Kidney (tissue), 14 donors: ENCODE results near the gene GSTM1. TPM values are rescaled to one million over a fixed set of nuclear protein-coding genes. Genes with fewer than 3 reads are reported as not detected.
"Not testable (repeated sequence)": the region's sequence is repeated elsewhere in the genome, so short reads cannot be mapped to it uniquely, and the experiment has no call there.

ENCODE experiments used
- DNase-seq, 5 donors: peaks; one replicate each; pipeline ENCODE4 v3.0.0-alpha.2; 2013 to 2020
- FAIRE-seq: peaks from 2 replicates; lab custom pipeline; 2012; peaks lifted over from hg19 to GRCh38; lab: Jason Lieb, UNC
- H3K27ac ChIP-seq, 2 donors: one replicate each; pipeline ENCODE4 v1.7.0; 2013; ENCODE audit warnings: low read depth in 2 of 2, low read length in 2 of 2, inconsistent platforms in 1 of 2
- H3K27me3 ChIP-seq: one replicate; pipeline ENCODE4 v1.7.1; 2013; ENCODE audit warnings: low read length, inconsistent platforms; ENCODE audit not compliant: control insufficient read depth, insufficient read depth
- H3K36me3 ChIP-seq, 3 donors: one replicate each; pipeline versions ENCODE4 v1.7.0 to v1.7.1; 2013; ENCODE audit warnings: low read length in 3 of 3, control low read depth in 1 of 3, inconsistent platforms in 1 of 3; ENCODE audit not compliant: insufficient read depth in 3 of 3, control insufficient read depth in 2 of 3
- H3K4me1 ChIP-seq, 3 donors: one replicate each; pipeline versions ENCODE4 v1.7.0 to v1.7.1; 2013; ENCODE audit warnings: low read length in 3 of 3, inconsistent platforms in 1 of 3, low read depth in 1 of 3; ENCODE audit not compliant: control insufficient read depth in 2 of 3, insufficient read depth in 2 of 3
- H3K4me3 ChIP-seq, 3 donors: one replicate each; pipeline versions ENCODE4 v1.7.0 to v1.8.1; 2013; ENCODE audit warnings: low read length in 3 of 3, control low read depth in 1 of 3, inconsistent platforms in 1 of 3
- H3K9ac ChIP-seq, 3 donors: one replicate each; pipeline versions ENCODE4 v1.7.0 to v1.7.1; 2013; ENCODE audit warnings: low read length in 3 of 3, control low read depth in 1 of 3, inconsistent platforms in 1 of 3
- H3K9me3 ChIP-seq, 3 donors: one replicate each; pipeline versions ENCODE4 v1.7.0 to v1.7.1; 2013; ENCODE audit warnings: low read length in 3 of 3, control low read depth in 1 of 3, inconsistent platforms in 1 of 3; ENCODE audit not compliant: control insufficient read depth in 2 of 3, insufficient read depth in 1 of 3
- intact Hi-C: fragments of 100-400 bp; cut with DNase I; formaldehyde crosslinking; loops from one replicate; pipeline ENCODE4 v1.11.1; 2022
- polyA plus RNA-seq: library from polyadenylated mRNA; stranded (reverse); fragments of 350-450 nt; fragmentation: Illumina TruSeq; extraction: RNeasy Lipid Tissue Mini Kit (QIAGEN cat#74804); gene quantifications from one replicate; pipeline ENCODE4 v1.2.3, GENCODE V29; 2014; ENCODE audit warnings: low read depth, low replicate concordance; ENCODE audit not compliant: insufficient read depth
- total RNA-seq: library from RNA; stranded (reverse); fragmentation: NEBNext Ultra II Directional; extraction: Animal tissue kit (Norgen Biotek cat#: 25700); gene quantifications from one replicate; pipeline ENCODE4 v1.2.1, GENCODE V29; 2021
- TF ChIP-seq, protein P1 (sequence below): IDR thresholded peaks from 3 replicates; pipeline ENCODE4 v1.5.1; 2012; ENCODE audit warnings: mild to moderate bottlenecking, moderate library complexity, borderline replicate concordance; ENCODE audit not compliant: insufficient read depth; ENCODE audit errors: extremely low read depth
- donor health status: control.
- donor health status: control.
- donor health status: control.
- donor health status: control.
- donor health status: control.
- donor health status: DM: yes; HTN: yes; CAD: no.
- donor health status: Normal renal cell carcinoma (clear cell type).

GSTM1 gene
- total and polyA plus RNA-seq, 2 donors from 2014 or later: 61.2 TPM; not detected in 1

GRCh38 chr1:109659997-109660690 is 27.5 kb upstream of the GSTM1 start:
- Histone ChIP-seq H3K4me3 (no peak overlapping the region), H3K27ac (no peak overlapping the region), H3K9ac (peak overlapping the region in 1 of 3 donors; percentile 31), H3K36me3 (peaks cover 0 to 15% (median 4%) of the 10 kb centered on the region in 3 donors), H3K9me3 (no peaks in the 10 kb centered on the region), H3K27me3 (no peaks in the 10 kb centered on the region), H3K4me1 (peaks cover 0 to 22% (median 8%) of the 10 kb centered on the region in 3 donors)
- DNase-seq (peak in 4 of 5 donors; percentile 82 to 94 (median 88)), FAIRE-seq (no peak)
- TF ChIP-seq, protein P1, sequence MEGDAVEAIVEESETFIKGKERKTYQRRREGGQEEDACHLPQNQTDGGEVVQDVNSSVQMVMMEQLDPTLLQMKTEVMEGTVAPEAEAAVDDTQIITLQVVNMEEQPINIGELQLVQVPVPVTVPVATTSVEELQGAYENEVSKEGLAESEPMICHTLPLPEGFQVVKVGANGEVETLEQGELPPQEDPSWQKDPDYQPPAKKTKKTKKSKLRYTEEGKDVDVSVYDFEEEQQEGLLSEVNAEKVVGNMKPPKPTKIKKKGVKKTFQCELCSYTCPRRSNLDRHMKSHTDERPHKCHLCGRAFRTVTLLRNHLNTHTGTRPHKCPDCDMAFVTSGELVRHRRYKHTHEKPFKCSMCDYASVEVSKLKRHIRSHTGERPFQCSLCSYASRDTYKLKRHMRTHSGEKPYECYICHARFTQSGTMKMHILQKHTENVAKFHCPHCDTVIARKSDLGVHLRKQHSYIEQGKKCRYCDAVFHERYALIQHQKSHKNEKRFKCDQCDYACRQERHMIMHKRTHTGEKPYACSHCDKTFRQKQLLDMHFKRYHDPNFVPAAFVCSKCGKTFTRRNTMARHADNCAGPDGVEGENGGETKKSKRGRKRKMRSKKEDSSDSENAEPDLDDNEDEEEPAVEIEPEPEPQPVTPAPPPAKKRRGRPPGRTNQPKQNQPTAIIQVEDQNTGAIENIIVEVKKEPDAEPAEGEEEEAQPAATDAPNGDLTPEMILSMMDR: no peak
- intact Hi-C loops: no loop called here

DNA sequence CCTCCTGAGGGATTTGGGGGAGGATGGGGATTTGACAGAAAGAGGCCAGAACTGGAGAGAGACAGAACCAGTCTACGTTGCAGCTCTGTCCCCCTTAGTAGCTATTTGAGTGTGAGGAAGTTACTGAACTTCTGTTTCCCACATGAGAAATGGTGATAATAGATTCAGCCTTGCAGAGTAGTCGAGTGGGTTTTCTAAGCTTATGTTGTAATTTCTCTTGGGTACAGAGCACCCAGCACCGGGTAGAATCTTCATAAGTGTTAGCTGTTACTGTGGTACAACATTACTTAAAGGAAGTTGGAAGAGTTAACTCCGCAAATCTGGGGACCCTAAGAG is 27.0 kb upstream of the GSTM1 start:
- H3K27me3 ChIP-seq, H3K27ac ChIP-seq, H3K9ac ChIP-seq, DNase-seq, FAIRE-seq, H3K4me3 ChIP-seq, intact Hi-C loops, H3K9me3 ChIP-seq: not testable (repeated sequence)
- Histone ChIP-seq H3K4me1 (peaks cover 0 to 19% (median 8%) of the 10 kb centered on the region in 3 donors), H3K36me3 (peaks cover 0 to 15% (median 4%) of the 10 kb centered on the region in 3 donors)

DNA sequence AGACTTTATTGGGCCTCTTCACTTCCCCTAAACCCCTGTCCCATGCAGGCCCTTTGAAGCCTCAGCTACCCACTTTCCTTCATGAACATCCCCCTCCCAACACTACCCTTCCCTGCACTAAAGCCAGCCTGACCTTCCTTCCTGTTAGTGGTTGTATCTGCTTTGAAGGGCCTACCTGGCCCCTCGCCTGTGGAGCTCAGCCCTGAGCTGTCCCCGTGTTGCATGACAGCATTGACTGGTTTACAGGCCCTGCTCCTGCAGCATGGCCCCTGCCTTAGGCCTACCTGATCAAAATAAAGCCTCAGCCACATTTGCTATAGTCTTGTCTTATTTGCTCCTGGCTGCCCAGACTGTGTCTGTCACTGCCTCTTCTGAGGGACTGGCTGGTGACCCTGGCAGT is 26.2 kb upstream of the GSTM1 start:
- TF ChIP-seq, protein P1: no peak
- intact Hi-C loops: no loop called here
- FAIRE-seq (no peak), DNase-seq (no peak)
- H3K36me3 ChIP-seq: peaks cover 0 to 15% (median 4%) of the 10 kb centered on the region in 3 donors
- no peaks in the 10 kb centered on the region for H3K9me3 ChIP-seq
- peaks cover 0 to 19% (median 8%) of the 10 kb centered on the region in 3 donors for H3K4me1 ChIP-seq
- no peak overlapping the region for H3K4me3 ChIP-seq
- no peak overlapping the region for H3K27ac ChIP-seq
- no peak overlapping the region for H3K9ac ChIP-seq
- no peaks in the 10 kb centered on the region for H3K27me3 ChIP-seq

- Histone ChIP-seq H3K9me3 (no peaks in the 10 kb centered on the region), H3K9ac (no peak overlapping the region), H3K27ac (no peak overlapping the region), H3K36me3 (peaks cover 0 to 9% (median 2%) of the 10 kb centered on the region in 3 donors), H3K4me1 (peaks cover 2 to 11% (median 3%) of the 10 kb centered on the region in 3 donors), H3K4me3 (no peak overlapping the region), H3K27me3 (no peaks in the 10 kb centered on the region)
- no peak for FAIRE-seq
- intact Hi-C loops: no loop called here
- TF ChIP-seq, protein P1: no peak
- DNase-seq: no peak
Measured at GRCh38 chr1:109664671-109665070, 22.9 kb upstream of the GSTM1 start.
